Measurements from ENCODE around the gene PRKG1.

DNA sequence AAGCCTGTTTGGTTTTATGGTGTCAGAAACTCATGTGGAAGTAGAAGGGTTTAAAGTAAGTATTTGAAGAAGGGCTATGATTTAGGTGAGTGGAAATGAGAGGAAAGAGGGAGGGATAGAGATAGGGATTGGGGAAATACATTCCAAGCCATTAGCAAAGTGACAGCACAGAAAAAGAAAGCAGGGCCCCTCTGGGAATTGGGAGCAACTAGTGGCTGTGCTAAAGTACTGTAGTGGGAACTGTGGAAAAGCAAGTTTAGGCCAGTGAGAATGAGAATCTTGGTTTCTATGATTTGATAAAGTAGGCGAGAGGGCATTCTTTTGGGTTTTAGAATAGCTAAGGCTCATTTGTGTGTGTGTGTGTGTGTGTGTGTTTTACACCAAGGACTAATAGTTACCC lies 5.0 kb downstream of the PRKG1 start:
- TF ChIP-seq, protein P1, sequence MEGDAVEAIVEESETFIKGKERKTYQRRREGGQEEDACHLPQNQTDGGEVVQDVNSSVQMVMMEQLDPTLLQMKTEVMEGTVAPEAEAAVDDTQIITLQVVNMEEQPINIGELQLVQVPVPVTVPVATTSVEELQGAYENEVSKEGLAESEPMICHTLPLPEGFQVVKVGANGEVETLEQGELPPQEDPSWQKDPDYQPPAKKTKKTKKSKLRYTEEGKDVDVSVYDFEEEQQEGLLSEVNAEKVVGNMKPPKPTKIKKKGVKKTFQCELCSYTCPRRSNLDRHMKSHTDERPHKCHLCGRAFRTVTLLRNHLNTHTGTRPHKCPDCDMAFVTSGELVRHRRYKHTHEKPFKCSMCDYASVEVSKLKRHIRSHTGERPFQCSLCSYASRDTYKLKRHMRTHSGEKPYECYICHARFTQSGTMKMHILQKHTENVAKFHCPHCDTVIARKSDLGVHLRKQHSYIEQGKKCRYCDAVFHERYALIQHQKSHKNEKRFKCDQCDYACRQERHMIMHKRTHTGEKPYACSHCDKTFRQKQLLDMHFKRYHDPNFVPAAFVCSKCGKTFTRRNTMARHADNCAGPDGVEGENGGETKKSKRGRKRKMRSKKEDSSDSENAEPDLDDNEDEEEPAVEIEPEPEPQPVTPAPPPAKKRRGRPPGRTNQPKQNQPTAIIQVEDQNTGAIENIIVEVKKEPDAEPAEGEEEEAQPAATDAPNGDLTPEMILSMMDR (IDR thresholded peaks at IDR 0.05; ENCODE audit: low read depth, low read length): no peak
- no peak for TF ChIP-seq EZH2phosphoT487 (IDR thresholded peaks at IDR 0.05; ENCODE audit: low read depth)

Data from OCI-LY3 (cell line).